WTC11 (cell line): ENCODE data around the gene NSMCE1.

Source experiments
- E2F1 ChIP-seq: sonication (generic); formaldehyde crosslinking; IDR thresholded peaks from 2 replicates; pipeline ENCODE4 v1.8.0; 2022; ENCODE audit warnings: mild to moderate bottlenecking, missing genetic modification reagents
- TF ChIP-seq, protein P1 (sequence below): sonication (generic); formaldehyde crosslinking; IDR thresholded peaks from 2 replicates; pipeline ENCODE4 v1.8.1; 2022; ENCODE audit warnings: low read depth, missing genetic modification reagents, borderline replicate concordance

GRCh38 chr16:27311448-27311830 lies 42.9 kb upstream of the NSMCE1 start:
- no peak for TF ChIP-seq E2F1 (CRISPR knock-in tag)
- TF ChIP-seq, protein P1, sequence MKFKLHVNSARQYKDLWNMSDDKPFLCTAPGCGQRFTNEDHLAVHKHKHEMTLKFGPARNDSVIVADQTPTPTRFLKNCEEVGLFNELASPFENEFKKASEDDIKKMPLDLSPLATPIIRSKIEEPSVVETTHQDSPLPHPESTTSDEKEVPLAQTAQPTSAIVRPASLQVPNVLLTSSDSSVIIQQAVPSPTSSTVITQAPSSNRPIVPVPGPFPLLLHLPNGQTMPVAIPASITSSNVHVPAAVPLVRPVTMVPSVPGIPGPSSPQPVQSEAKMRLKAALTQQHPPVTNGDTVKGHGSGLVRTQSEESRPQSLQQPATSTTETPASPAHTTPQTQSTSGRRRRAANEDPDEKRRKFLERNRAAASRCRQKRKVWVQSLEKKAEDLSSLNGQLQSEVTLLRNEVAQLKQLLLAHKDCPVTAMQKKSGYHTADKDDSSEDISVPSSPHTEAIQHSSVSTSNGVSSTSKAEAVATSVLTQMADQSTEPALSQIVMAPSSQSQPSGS (CRISPR knock-in tag), result no peak
